VCaP (cell line): ENCODE results near the gene FKBP7.
"Not testable (repeated sequence)": the region's sequence is repeated elsewhere in the genome, so short reads cannot be mapped to it uniquely, and the experiment has no call there.

Source experiments
- H3K27ac ChIP-seq: fragments of 450-650 bp; 2 replicates; pipeline ENCODE4 v1.5.1; 2017
- TF ChIP-seq, protein P1 (sequence below): fragments of 450-650 bp; conservative IDR thresholded peaks from 2 replicates; pipeline ENCODE4 v1.5.1; 2017; ENCODE audit warnings: mild to moderate bottlenecking, moderate library complexity

The FKBP7 gene

DNA sequence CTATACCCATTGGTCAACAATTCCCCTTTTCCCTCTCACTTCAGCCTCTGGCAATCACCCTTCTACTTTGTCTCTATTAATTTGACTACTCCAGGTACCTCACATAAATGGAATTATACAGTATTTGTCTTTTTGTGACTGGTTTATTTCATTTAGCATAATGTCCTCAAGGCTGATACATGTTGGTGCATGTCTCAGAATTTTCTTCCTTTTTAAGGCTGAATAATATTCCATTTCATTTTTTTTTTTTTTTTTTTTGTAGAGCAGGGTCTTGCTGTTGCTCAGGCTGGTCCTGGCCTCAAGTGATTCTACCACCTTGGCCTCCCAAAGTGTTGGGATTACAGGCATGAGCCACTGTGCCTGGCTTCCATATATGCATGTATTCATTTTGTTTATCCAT is 1.9 kb downstream of the FKBP7 start:
- TF ChIP-seq, protein P1, sequence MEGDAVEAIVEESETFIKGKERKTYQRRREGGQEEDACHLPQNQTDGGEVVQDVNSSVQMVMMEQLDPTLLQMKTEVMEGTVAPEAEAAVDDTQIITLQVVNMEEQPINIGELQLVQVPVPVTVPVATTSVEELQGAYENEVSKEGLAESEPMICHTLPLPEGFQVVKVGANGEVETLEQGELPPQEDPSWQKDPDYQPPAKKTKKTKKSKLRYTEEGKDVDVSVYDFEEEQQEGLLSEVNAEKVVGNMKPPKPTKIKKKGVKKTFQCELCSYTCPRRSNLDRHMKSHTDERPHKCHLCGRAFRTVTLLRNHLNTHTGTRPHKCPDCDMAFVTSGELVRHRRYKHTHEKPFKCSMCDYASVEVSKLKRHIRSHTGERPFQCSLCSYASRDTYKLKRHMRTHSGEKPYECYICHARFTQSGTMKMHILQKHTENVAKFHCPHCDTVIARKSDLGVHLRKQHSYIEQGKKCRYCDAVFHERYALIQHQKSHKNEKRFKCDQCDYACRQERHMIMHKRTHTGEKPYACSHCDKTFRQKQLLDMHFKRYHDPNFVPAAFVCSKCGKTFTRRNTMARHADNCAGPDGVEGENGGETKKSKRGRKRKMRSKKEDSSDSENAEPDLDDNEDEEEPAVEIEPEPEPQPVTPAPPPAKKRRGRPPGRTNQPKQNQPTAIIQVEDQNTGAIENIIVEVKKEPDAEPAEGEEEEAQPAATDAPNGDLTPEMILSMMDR, result no peak

GRCh38 chr2:178474560-178474959 is 3.8 kb downstream of the FKBP7 start:
- TF ChIP-seq, protein P1, result no peak
- no peak overlapping the region for H3K27ac ChIP-seq

More for the DNA sequence above, 1.9 kb downstream of the FKBP7 start:
- no peak overlapping the region for H3K27ac ChIP-seq

DNA sequence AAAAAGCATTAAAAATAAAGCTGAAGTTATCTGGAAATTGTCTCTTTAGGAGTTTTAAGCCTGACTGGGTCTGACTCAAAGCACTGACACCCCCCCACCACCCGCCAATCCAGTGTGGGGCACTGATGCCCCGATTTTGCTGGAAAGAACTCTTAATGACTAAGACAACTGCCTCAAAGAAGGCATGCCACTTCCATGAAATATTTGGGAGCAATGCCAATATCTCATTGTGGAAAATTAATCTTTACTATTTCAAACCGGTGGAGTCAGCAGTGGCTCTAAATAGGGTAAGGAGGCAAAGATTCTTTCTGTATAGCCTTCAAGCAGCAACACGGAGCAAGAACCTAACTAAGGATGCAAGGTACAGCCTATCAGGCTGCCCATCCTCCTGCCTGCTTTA is 4.5 kb downstream of the FKBP7 start:
- H3K27ac ChIP-seq, result no peak overlapping the region
- TF ChIP-seq, protein P1, result no peak

DNA sequence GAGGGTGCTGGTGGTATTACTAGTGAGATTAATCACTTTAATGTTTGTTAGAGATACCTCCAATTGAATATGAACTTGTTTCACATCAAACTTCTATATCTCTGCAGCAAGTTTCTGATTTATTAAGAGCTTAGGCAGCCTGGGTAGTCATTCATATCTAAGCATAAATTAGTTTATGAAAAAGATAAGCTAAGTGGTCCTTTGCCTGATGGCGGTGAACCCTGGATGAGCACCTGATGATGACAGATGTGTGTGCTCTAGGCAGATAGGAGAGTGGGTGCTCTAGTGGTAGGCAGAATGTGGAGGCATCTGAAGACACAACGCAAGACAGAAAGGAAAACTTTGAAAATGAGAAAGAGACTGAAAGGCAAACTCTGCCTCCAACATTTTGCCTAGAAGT is 5.0 kb downstream of the FKBP7 start:
- no peak overlapping the region for H3K27ac ChIP-seq
- TF ChIP-seq, protein P1, result no peak

DNA sequence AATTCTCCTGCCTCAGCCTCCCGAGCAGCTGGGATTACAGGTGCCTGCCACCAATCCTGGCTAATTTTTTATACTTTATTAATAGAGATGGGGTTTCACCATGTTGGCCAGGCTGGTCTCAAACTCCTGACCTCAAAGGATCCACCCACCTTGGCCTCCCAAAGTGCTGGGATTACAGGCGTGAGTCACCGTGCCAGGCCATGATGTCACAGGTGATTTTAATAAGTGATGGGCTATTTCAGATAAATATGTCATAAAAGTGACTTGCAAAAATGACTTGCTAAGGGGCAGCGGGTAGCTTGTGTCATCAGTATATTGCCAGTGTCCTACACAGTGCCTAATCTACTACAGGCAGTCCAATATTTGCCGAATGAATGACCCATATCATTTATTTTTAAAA is 7.1 kb downstream of the FKBP7 start:
- not testable (repeated sequence) for H3K27ac ChIP-seq

DNA sequence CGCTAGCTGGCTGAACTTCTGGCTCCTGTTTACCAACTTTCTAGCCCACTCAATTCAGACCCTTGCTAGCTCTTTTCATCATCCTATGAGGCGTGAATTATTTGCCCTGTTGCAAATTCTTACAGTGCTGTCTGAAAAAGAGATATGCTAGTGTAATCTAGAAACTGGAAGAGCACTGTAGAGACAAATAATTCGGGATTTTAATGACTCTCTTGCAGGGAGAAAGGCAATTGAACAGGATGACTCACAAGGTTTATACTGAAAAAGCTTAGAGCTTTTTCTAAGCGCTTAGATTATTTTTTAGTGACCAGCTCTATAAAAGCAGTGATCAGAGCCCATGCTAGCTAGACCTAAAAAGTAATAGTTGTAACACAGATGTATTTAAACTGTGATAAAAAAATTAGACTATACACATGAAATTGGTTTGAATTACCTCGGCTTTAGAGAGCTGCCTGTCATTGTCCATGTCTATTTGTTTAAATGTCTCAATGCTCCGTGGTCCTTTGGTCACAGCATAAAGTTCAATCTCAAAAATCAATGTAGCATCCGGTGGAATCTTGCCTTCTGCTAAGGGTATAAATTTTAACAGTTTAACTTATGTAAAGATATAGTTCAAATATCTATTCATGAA is 9.1 kb downstream of the FKBP7 start:
- TF ChIP-seq, protein P1, result no peak
- no peak overlapping the region for H3K27ac ChIP-seq

- TF ChIP-seq, protein P1, result no peak
- no peak overlapping the region for H3K27ac ChIP-seq
These were observed 21.0 kb downstream of the FKBP7 start for GRCh38 chr2:178457390-178457886.

- TF ChIP-seq, protein P1, result no peak
- H3K27ac ChIP-seq, result no peak overlapping the region
These were observed 22.5 kb downstream of the FKBP7 start for GRCh38 chr2:178455947-178456346.
